Prostate gland (tissue), 2 donors: ENCODE results near the gene NFIX.

ENCODE experiments used
- POLR2A ChIP-seq: fragments of 450-650 bp; IDR thresholded peaks from one replicate; pipeline ENCODE4 v1.6.1; 2016; ENCODE audit warnings: antibody characterized with exemption, mild to moderate bottlenecking
- POLR2AphosphoS5 ChIP-seq: sonication (generic); formaldehyde crosslinking; IDR thresholded peaks from one replicate; pipeline ENCODE4 v1.6.1; 2017; ENCODE audit warnings: antibody characterized with exemption
- TF ChIP-seq, protein P1 (sequence below), 4 experiments: fragments of 200-600 bp in 2 of 4; fragments of 450-650 bp in 2 of 4; sonication (generic) in 2 of 4; IDR thresholded peaks; 1 replicate in 3 of 4; 2 replicates in 1 of 4; pipeline ENCODE4 v1.5.1; 2016 to 2019; ENCODE audit warnings: antibody characterized with exemption in 4 of 4, mild to moderate bottlenecking in 2 of 4, moderate library complexity in 2 of 4

GRCh38 chr19:13014921-13015280 is 19.6 kb downstream of the NFIX start:
- TF ChIP-seq, protein P1, sequence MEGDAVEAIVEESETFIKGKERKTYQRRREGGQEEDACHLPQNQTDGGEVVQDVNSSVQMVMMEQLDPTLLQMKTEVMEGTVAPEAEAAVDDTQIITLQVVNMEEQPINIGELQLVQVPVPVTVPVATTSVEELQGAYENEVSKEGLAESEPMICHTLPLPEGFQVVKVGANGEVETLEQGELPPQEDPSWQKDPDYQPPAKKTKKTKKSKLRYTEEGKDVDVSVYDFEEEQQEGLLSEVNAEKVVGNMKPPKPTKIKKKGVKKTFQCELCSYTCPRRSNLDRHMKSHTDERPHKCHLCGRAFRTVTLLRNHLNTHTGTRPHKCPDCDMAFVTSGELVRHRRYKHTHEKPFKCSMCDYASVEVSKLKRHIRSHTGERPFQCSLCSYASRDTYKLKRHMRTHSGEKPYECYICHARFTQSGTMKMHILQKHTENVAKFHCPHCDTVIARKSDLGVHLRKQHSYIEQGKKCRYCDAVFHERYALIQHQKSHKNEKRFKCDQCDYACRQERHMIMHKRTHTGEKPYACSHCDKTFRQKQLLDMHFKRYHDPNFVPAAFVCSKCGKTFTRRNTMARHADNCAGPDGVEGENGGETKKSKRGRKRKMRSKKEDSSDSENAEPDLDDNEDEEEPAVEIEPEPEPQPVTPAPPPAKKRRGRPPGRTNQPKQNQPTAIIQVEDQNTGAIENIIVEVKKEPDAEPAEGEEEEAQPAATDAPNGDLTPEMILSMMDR (IDR thresholded peaks at IDR 0.05), result no peak
- TF ChIP-seq POLR2A, result no peak
- TF ChIP-seq POLR2AphosphoS5, result no peak
